IMR-90 (cell line): Measurements from ENCODE around the gene HCK. TPM values are rescaled to one million over a fixed set of nuclear protein-coding genes. Genes with fewer than 3 reads are reported as not detected.

Experiments used
- ATAC-seq: fragments of 200-7000 bp; cut with Tn5 transposase; 2 replicates; pipeline ENCODE4 v1.9.1; 2020; ENCODE audit warnings: low read depth, mild to moderate bottlenecking, moderate library complexity
- BruUV-seq: library from RNA; stranded (reverse); fragments of 400-500 nt; replicated peaks from 2 replicates; lab custom pipeline; 2021; lab: Mats Ljungman, UMichigan
- CTCF ChIA-PET: fragments of 300-600 bp; formaldehyde crosslinking; extraction: SDS; loops from one replicate; lab custom pipeline; 2021; ENCODE audit warnings: antibody characterized with exemption; lab: Yijun Ruan, JAX
- POLR2A ChIA-PET: fragments of 300-600 bp; sonication (Branson Sonifier 250); formaldehyde crosslinking; loops from one replicate; lab custom pipeline; 2022; ENCODE audit warnings: antibody characterized with exemption; ENCODE audit not compliant: unreplicated experiment; lab: Charles Lee
- DNase-seq: peaks from one replicate; pipeline ENCODE4 v3.0.0; 2013
- H2AFZ ChIP-seq: replicated peaks from 2 replicates; pipeline ENCODE3; 2013; ENCODE audit warnings: low read length, mild to moderate bottlenecking; ENCODE audit not compliant: poor library complexity
- H2AK5ac ChIP-seq: 2 replicates; pipeline ENCODE4 v1.6.1; 2013; ENCODE audit warnings: low read depth, low read length, inconsistent platforms
- H2AK9ac ChIP-seq: replicated peaks from 2 replicates; pipeline ENCODE3; 2013; ENCODE audit warnings: mild to moderate bottlenecking, low read depth, low read length, moderate library complexity; ENCODE audit not compliant: poor library complexity
- H2BK120ac ChIP-seq: 2 replicates; pipeline ENCODE4 v1.6.1; 2013; ENCODE audit warnings: low read depth, low read length, inconsistent platforms
- H2BK15ac ChIP-seq: 3 replicates; pipeline ENCODE4 v1.6.1; 2013; ENCODE audit warnings: low read depth, low read length, inconsistent platforms
- H2BK20ac ChIP-seq: 2 replicates; pipeline ENCODE4 v1.6.1; 2013; ENCODE audit warnings: low read depth, mild to moderate bottlenecking, inconsistent platforms, low read length, moderate library complexity
- H2BK5ac ChIP-seq: 2 replicates; pipeline ENCODE4 v1.6.1; 2013; ENCODE audit warnings: mild to moderate bottlenecking, low read depth, low read length, inconsistent platforms; ENCODE audit not compliant: poor library complexity, severe bottlenecking
- H3K14ac ChIP-seq: replicated peaks from 2 replicates; pipeline ENCODE4 v1.6.1; 2013; ENCODE audit warnings: low read depth, low read length, inconsistent platforms
- H3K18ac ChIP-seq: 2 replicates; pipeline ENCODE4 v1.6.1; 2013; ENCODE audit warnings: low read depth, low read length, control low read depth
- H3K23ac ChIP-seq: 2 replicates; pipeline ENCODE4 v1.6.1; 2013; ENCODE audit warnings: low read depth, low read length, inconsistent platforms
- H3K27ac ChIP-seq: 2 replicates; pipeline ENCODE4 v1.5.1; 2013; ENCODE audit warnings: mild to moderate bottlenecking, control low read depth, low read length; ENCODE audit not compliant: insufficient read depth
- H3K27me3 ChIP-seq: 2 replicates; pipeline ENCODE4 v1.6.1; 2013; ENCODE audit warnings: low read length; ENCODE audit not compliant: control insufficient read depth, insufficient read depth
- H3K36me3 ChIP-seq: 2 replicates; pipeline ENCODE4 v1.6.1; 2013; ENCODE audit warnings: low read length, mixed read lengths; ENCODE audit not compliant: control insufficient read depth, insufficient read depth
- H3K4ac ChIP-seq: 2 replicates; pipeline ENCODE4 v1.6.1; 2013; ENCODE audit warnings: low read depth, low read length, inconsistent platforms
- H3K4me1 ChIP-seq: 2 replicates; pipeline ENCODE4 v1.6.1; 2013; ENCODE audit warnings: low read length, mixed read lengths; ENCODE audit not compliant: control insufficient read depth, insufficient read depth
- H3K4me2 ChIP-seq: 2 replicates; pipeline ENCODE4 v1.6.1; 2013; ENCODE audit warnings: low read depth, mild to moderate bottlenecking, control low read depth, low read length, moderate library complexity
- H3K4me3 ChIP-seq: 2 replicates; pipeline ENCODE4 v1.5.1; 2013; ENCODE audit warnings: low read depth, mild to moderate bottlenecking, control low read depth, low read length, moderate library complexity; ENCODE audit not compliant: insufficient read depth
- H3K56ac ChIP-seq: 2 replicates; pipeline ENCODE4 v1.6.1; 2013; ENCODE audit warnings: low read length, inconsistent platforms; ENCODE audit not compliant: insufficient read depth; ENCODE audit errors: extremely low read depth
- H3K79me1 ChIP-seq, 2 experiments: 2 replicates each; pipeline ENCODE4 v1.6.1; 2013; ENCODE audit warnings: low read length in 2 of 2, inconsistent platforms in 1 of 2, low read depth in 1 of 2
- H3K9ac ChIP-seq: 2 replicates; pipeline ENCODE4 v1.6.1; 2013; ENCODE audit warnings: low read depth, low read length, control low read depth
- H3K9me1 ChIP-seq: 2 replicates; pipeline ENCODE4 v1.6.1; 2013; ENCODE audit warnings: low read length, inconsistent platforms; ENCODE audit not compliant: insufficient read depth
- H3K9me3 ChIP-seq: 2 replicates; pipeline ENCODE4 v1.6.1; 2013; ENCODE audit warnings: low read length; ENCODE audit not compliant: control insufficient read depth, insufficient read depth
- H4K20me1 ChIP-seq: 2 replicates; pipeline ENCODE4 v1.6.1; 2013; ENCODE audit warnings: low read length, inconsistent platforms; ENCODE audit not compliant: insufficient read depth
- H4K5ac ChIP-seq: 2 replicates; pipeline ENCODE4 v1.6.1; 2013; ENCODE audit warnings: mild to moderate bottlenecking, low read depth, low read length, control low read depth
- H4K8ac ChIP-seq, 2 experiments: 2 replicates each; pipeline ENCODE4 v1.6.1; 2013; ENCODE audit warnings: low read depth in 2 of 2, low read length in 2 of 2, control low read depth in 1 of 2, inconsistent platforms in 1 of 2
- H4K91ac ChIP-seq: 2 replicates; pipeline ENCODE4 v1.6.1; 2013; ENCODE audit warnings: low read depth, low read length, inconsistent platforms; ENCODE audit not compliant: insufficient read depth
- CTCF ChIP-seq: conservative IDR thresholded peaks from 2 replicates; pipeline ENCODE4 v1.5.1; 2012; ENCODE audit warnings: mild to moderate bottlenecking, low read depth, low read length, improper control_type of control experiment
- MAZ ChIP-seq: IDR thresholded peaks from 2 replicates; pipeline ENCODE4 v1.6.1; 2012; ENCODE audit warnings: low read depth, mild to moderate bottlenecking, low read length, improper control_type of control experiment, moderate library complexity, borderline replicate concordance
- NFE2L2 ChIP-seq: fragments of 150-350 bp; IDR thresholded peaks from 2 replicates; pipeline ENCODE4 v1.6.1; 2016; ENCODE audit warnings: low read depth, mild to moderate bottlenecking, low read length
- POLR2A ChIP-seq: IDR thresholded peaks from 2 replicates; pipeline ENCODE4 v1.6.1; 2012; ENCODE audit warnings: mild to moderate bottlenecking, low read depth, low read length
- RAD21 ChIP-seq: IDR thresholded peaks from 2 replicates; pipeline ENCODE4 v1.6.1; 2012; ENCODE audit warnings: low read length, improper control_type of control experiment
- RCOR1 ChIP-seq: IDR thresholded peaks from 2 replicates; pipeline ENCODE4 v1.6.1; 2012; ENCODE audit warnings: mild to moderate bottlenecking, low read length, improper control_type of control experiment; ENCODE audit not compliant: insufficient replicate concordance
- WGBS, 2 experiments: methylation state at CpG; one replicate each; pipeline versions ENCODE4 v1.1.5 to v1.1.7; 2013; ENCODE audit warnings: missing lambda C conversion rate in 2 of 2; ENCODE audit not compliant: insufficient read length in 1 of 2; ENCODE audit errors: extremely low coverage in 2 of 2; 5-methylcytosine and 5-hydroxymethylcytosine counted together
- dilution Hi-C: fragments of 300-500 bp; cut with HindIII; formaldehyde crosslinking; loops from one replicate; pipeline ENCODE4 v1.14.3; 2018; ENCODE audit warnings: low sequenced_read_pairs; ENCODE audit not compliant: unreplicated experiment
- in situ Hi-C: fragments of 300-500 bp; cut with MboI; formaldehyde crosslinking; loops from 3 replicates; pipeline ENCODE4 v1.14.3; 2019; ENCODE audit warnings: low sequenced_read_pairs, inconsistent platforms, mixed read lengths
- intact Hi-C: fragments of 100-400 bp; cut with micrococcal nuclease; formaldehyde crosslinking; loops from 2 replicates; pipeline ENCODE4 v1.10.0; 2022
- polyA plus RNA-seq, 3 experiments: library from polyadenylated mRNA; depleted of rRNA; stranded (reverse); fragments of >200 nt; gene quantifications; 2 replicates each; pipeline ENCODE4 v1.2.3, GENCODE V29; 2012; ENCODE audit warnings: low replicate concordance in 1 of 3
- total RNA-seq: library from RNA; depleted of rRNA; stranded (reverse); fragments of >200 nt; gene quantifications from 2 replicates; pipeline ENCODE4 v1.2.3, GENCODE V29; 2012

HCK gene
- total and polyA plus RNA-seq, 2 of the 4 experiments (the other 2 are of a cell fraction), result not detected

- BruUV-seq, result no TSS peak
- H3K4me3 ChIP-seq, result no peak overlapping the region
- no peak overlapping the region for H2BK15ac ChIP-seq
- no peak overlapping the region for H2AFZ ChIP-seq
- ChIA-PET POLR2A (no interaction called here), CTCF (no interaction called here)
- H3K4me2 ChIP-seq, result no peak overlapping the region
- no peak overlapping the region for H3K56ac ChIP-seq
- H3K27ac ChIP-seq, result no peak overlapping the region
- H2BK120ac ChIP-seq, result no peak overlapping the region
- dilution Hi-C loops, result no loop called here
- intact Hi-C loops, result no loop called here
- no peaks in the 10 kb centered on the region for H3K9me3 ChIP-seq
- no peak overlapping the region for H2AK9ac ChIP-seq
- WGBS, 2 experiments, result 84% methylated on average over 11 of the region's 11 CpGs; no CpG with 5 or more reads in 1 of the 2 experiments
- H2AK5ac ChIP-seq, result no peak overlapping the region
- TF ChIP-seq MAZ (no peak), RAD21 (no peak), POLR2A (no peak), CTCF (no peak), RCOR1 (no peak), NFE2L2 (no peak)
- H2BK5ac ChIP-seq, result no peak overlapping the region
- no peak overlapping the region for H4K5ac ChIP-seq
- H3K14ac ChIP-seq, result no peak overlapping the region
- no peak overlapping the region for H2BK20ac ChIP-seq
- no peaks in the 10 kb centered on the region for H3K79me1 ChIP-seq
- H3K9me1 ChIP-seq, result no peaks in the 10 kb centered on the region
- H3K23ac ChIP-seq, result no peak overlapping the region
- H3K36me3 ChIP-seq, result no peaks in the 10 kb centered on the region
- DNase-seq, result no peak
- H4K8ac ChIP-seq, result no peak overlapping the region
- no peaks in the 10 kb centered on the region for H4K20me1 ChIP-seq
- H4K91ac ChIP-seq, result no peak overlapping the region
- ATAC-seq, result no peak
- no peaks in the 10 kb centered on the region for H3K4me1 ChIP-seq
- H3K27me3 ChIP-seq, result peaks cover 66% of the 10 kb centered on the region
- no peak overlapping the region for H3K9ac ChIP-seq
- H3K18ac ChIP-seq, result no peak overlapping the region
- in situ Hi-C loops, result no loop called here
- H3K4ac ChIP-seq, result no peak overlapping the region
Observed at GRCh38 chr20:32029561-32029960, 22.5 kb upstream of the HCK start.
